Right atrium auricular region (tissue), 2 donors: ENCODE measurements around the gene TRAPPC2. TPM values are rescaled to one million over a fixed set of nuclear protein-coding genes. Genes with fewer than 3 reads are reported as not detected.
A peak's percentile ranks its signal among the peaks of the same experiment; 100 is the strongest.

ENCODE experiments used
- DNase-seq: peaks from one replicate; pipeline ENCODE4 v3.0.0-alpha.2; 2019; ENCODE audit warnings: low spot score
- H3K27ac ChIP-seq, 2 donors: fragments of 200-600 bp; sonication (generic); 1 replicate in 1 of 2; 2 replicates in 1 of 2; pipeline ENCODE4 v1.5.1; 2016 to 2019
- H3K27me3 ChIP-seq, 2 donors: fragments of 200-600 bp; sonication (generic); one replicate each; pipeline versions ENCODE4 v1.5.1 to v1.6.0; 2017 to 2019
- H3K36me3 ChIP-seq: fragments of 200-600 bp; sonication (generic); one replicate; pipeline ENCODE4 v1.5.1; 2016
- H3K4me1 ChIP-seq, 2 donors: fragments of 200-600 bp; sonication (generic); one replicate each; pipeline versions ENCODE4 v1.5.1 to v1.6.0; 2017 to 2019
- H3K4me3 ChIP-seq, 2 donors: fragments of 200-600 bp; sonication (generic); 1 replicate in 1 of 2; 2 replicates in 1 of 2; pipeline ENCODE4 v1.5.1; 2017 to 2019; ENCODE audit warnings: mild to moderate bottlenecking in 1 of 2, moderate library complexity in 1 of 2
- H3K9me3 ChIP-seq, 2 donors: fragments of 200-600 bp; sonication (generic); one replicate each; pipeline ENCODE4 v1.5.1; 2019
- total RNA-seq, 2 donors: library from RNA; depleted of rRNA; stranded (reverse); fragments of >200 nt; gene quantifications; one replicate each; pipeline ENCODE4 v1.1.0, GENCODE V29; 2016
- TF ChIP-seq, protein P1 (sequence below), 2 donors: fragments of 200-600 bp; sonication (generic); IDR thresholded peaks; one replicate each; pipeline ENCODE4 v1.5.1; 2019; ENCODE audit warnings: antibody characterized with exemption in 2 of 2

Gene TRAPPC2
- total RNA-seq, 2 donors from 2014 or later, result 6.6 to 7.6 TPM

DNA sequence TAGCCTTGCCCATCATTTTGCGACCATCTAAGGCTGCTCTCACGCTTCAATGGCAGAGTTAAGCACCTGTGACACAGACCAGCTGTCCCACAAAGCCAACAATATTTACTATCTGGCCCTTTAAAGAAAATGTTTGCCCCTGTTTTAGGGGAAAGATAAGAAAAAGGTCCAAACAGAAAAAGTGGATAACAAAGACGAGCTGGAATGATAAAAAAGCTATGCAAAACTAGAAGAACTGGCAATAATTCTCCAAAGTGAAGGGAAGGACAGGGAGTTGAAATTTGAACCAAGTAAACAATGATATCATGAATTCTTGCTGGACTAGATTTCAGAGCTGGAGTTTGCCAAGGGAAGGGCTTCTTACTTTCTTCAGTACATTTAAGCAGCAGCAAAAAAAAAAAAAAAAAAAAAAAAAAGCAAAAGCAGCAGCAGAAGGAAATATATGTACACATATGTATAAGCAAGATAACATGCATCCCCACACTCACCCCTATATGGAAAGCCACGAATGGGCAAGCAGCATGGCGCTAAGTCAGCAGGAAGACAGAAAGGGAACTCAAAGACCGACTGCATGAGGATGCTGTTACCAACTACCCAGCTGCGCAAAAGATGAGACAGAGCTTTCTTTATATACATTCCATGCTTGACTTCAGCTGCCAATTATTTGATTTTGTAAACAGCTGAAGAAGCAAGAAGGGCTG is 12.5 kb downstream of the TRAPPC2 start:
- Histone ChIP-seq H3K9me3 (no peaks in the 10 kb centered on the region), H3K27me3 (no peaks in the 10 kb centered on the region), H3K4me3 (no peak overlapping the region), H3K4me1 (peaks cover 0 to 13% of the 10 kb centered on the region in 2 donors), H3K27ac (no peak overlapping the region), H3K36me3 (peaks cover 17% of the 10 kb centered on the region)
- DNase-seq, result no peak
- TF ChIP-seq, protein P1, sequence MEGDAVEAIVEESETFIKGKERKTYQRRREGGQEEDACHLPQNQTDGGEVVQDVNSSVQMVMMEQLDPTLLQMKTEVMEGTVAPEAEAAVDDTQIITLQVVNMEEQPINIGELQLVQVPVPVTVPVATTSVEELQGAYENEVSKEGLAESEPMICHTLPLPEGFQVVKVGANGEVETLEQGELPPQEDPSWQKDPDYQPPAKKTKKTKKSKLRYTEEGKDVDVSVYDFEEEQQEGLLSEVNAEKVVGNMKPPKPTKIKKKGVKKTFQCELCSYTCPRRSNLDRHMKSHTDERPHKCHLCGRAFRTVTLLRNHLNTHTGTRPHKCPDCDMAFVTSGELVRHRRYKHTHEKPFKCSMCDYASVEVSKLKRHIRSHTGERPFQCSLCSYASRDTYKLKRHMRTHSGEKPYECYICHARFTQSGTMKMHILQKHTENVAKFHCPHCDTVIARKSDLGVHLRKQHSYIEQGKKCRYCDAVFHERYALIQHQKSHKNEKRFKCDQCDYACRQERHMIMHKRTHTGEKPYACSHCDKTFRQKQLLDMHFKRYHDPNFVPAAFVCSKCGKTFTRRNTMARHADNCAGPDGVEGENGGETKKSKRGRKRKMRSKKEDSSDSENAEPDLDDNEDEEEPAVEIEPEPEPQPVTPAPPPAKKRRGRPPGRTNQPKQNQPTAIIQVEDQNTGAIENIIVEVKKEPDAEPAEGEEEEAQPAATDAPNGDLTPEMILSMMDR (IDR thresholded peaks at IDR 0.05), result no peak

DNA sequence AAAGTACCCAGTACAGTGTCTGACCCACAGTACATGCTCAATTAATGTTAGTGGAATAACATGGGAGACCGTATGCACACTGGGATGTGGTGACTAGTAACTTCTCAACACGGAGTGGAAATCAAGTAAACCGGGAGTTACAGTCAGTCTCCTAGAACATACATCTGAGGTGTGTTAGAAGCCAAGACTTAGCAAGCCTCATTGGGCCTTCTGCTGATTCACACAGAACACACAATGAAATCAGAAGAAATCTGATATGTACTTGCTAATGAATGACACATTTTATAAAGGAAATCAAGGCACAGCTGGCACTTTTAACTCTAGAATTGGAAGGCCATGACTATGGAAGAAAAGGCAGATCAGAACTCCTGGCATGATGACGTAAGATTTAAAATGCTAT is 13.0 kb downstream of the TRAPPC2 start:
- Histone ChIP-seq H3K36me3 (peaks cover 19% of the 10 kb centered on the region), H3K4me3 (no peak overlapping the region), H3K27ac (no peak overlapping the region), H3K4me1 (peaks cover 0 to 13% of the 10 kb centered on the region in 2 donors), H3K27me3 (no peaks in the 10 kb centered on the region), H3K9me3 (no peaks in the 10 kb centered on the region)
- TF ChIP-seq, protein P1 (IDR thresholded peaks at IDR 0.05), result no peak
- no peak for DNase-seq

DNA sequence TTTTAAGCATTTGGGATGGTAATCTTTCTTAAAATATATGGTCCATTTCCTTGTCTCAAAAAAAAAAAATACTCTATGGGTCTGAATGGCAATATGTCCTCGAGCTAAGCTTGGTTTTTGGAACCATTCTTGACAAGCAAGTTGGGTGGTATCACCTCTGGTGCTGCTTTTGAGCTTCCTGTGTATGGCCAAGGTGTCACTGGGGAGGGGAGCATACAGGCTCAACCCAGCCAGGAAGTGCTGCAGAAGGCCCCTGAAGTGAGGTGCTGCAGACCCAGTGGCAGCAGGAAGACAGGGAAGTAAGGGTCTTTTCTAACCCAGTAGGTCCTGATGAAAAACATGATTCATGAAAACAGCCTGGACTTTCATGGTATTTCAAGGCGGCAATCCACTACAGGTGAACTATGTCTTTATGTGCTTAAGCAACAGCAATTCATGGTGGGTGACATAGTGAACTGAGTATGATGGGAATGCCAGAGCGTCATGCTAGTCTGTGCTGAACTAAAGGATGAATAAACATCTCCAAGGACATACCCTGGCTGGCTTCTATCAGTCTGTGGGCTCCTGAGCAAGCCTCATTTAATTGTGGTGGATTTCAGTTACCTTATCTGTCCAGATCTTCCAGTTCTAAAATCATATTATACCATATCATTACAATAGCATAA is 15.1 kb downstream of the TRAPPC2 start:
- TF ChIP-seq, protein P1 (IDR thresholded peaks at IDR 0.05), result no peak
- Histone ChIP-seq H3K36me3 (peaks cover 28% of the 10 kb centered on the region), H3K27ac (no peak overlapping the region), H3K4me1 (peaks cover 0 to 13% of the 10 kb centered on the region in 2 donors), H3K9me3 (no peaks in the 10 kb centered on the region), H3K27me3 (no peaks in the 10 kb centered on the region), H3K4me3 (no peak overlapping the region)
- DNase-seq, result no peak

DNA sequence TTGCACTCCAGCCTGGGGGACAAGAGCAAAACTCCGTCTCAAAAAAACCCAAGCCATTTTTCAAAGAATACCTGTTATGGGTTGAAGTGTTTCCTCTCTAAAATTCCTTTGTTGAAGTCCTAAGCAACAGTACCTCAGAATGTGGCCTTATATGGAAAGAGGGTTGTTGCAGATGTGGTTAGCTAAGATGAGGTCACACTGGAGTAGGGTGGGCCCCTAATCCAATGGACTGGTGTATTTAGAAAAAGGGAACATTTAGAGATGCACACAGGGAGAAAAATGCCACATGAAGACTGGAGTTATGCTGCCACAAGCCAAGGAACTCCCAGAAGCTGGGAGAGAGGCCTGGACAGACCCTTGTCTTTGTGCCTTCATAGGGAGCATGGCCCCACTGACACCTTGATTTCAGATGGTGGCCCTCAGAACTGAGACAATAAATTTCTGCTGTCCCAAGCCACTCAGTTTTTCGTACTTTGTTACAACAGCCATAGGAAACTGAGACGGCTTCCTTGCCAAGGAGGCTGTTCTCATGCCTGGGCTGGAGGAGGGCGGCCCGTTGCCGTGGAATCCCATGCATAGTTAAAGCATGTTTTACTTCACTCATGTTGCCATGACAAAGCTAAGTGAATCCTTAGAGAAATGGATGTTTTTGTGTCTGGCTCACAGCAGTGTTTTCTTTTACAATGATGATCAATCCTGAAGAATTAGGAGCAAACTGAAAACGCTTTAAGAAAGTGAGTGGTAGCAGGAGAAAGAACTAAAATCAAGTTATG is 16.5 kb downstream of the TRAPPC2 start:
- Histone ChIP-seq H3K4me3 (no peak overlapping the region), H3K27me3 (no peaks in the 10 kb centered on the region), H3K36me3 (peaks cover 28% of the 10 kb centered on the region), H3K9me3 (no peaks in the 10 kb centered on the region), H3K27ac (peak overlapping the region in 1 of 2 donors; percentile 42), H3K4me1 (peaks cover 0 to 13% of the 10 kb centered on the region in 2 donors)
- DNase-seq, result no peak
- TF ChIP-seq, protein P1 (IDR thresholded peaks at IDR 0.05), result no peak

DNA sequence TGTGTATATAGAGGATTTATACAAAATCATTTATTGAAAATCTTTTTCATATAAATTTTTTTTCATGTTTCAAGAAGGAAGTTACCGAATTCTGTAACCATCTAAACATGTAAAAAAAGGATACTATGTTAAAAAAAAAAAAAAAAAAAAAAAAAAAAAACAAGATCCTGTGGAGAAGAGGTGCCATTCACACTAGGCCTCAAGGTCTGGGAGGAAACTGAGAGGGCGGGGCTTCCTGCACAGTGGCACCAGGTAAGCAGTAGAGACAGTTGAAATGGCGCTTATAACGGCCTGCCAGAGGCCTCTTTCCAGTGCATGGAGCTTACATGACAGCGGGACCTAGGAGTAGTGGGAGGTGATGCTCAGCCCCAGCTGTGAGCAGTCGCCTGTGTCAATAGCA is 17.5 kb downstream of the TRAPPC2 start:
- peaks cover 36% of the 10 kb centered on the region for H3K36me3 ChIP-seq
- TF ChIP-seq, protein P1 (IDR thresholded peaks at IDR 0.05), result no peak
- no peak overlapping the region for H3K27ac ChIP-seq
- peaks cover 0 to 13% of the 10 kb centered on the region in 2 donors for H3K4me1 ChIP-seq
- no peaks in the 10 kb centered on the region for H3K9me3 ChIP-seq
- no peaks in the 10 kb centered on the region for H3K27me3 ChIP-seq
- H3K4me3 ChIP-seq, result no peak overlapping the region
- no peak for DNase-seq
